Eye (tissue), 1 donor: ENCODE results near the gene RXRA.
"Not testable (repeated sequence)": the region's sequence is repeated elsewhere in the genome, so short reads cannot be mapped to it uniquely, and the experiment has no call there.

Source experiments
- DNase-seq: peaks from one replicate; pipeline ENCODE4 v3.0.0-alpha.2; 2015

The RXRA gene

DNA sequence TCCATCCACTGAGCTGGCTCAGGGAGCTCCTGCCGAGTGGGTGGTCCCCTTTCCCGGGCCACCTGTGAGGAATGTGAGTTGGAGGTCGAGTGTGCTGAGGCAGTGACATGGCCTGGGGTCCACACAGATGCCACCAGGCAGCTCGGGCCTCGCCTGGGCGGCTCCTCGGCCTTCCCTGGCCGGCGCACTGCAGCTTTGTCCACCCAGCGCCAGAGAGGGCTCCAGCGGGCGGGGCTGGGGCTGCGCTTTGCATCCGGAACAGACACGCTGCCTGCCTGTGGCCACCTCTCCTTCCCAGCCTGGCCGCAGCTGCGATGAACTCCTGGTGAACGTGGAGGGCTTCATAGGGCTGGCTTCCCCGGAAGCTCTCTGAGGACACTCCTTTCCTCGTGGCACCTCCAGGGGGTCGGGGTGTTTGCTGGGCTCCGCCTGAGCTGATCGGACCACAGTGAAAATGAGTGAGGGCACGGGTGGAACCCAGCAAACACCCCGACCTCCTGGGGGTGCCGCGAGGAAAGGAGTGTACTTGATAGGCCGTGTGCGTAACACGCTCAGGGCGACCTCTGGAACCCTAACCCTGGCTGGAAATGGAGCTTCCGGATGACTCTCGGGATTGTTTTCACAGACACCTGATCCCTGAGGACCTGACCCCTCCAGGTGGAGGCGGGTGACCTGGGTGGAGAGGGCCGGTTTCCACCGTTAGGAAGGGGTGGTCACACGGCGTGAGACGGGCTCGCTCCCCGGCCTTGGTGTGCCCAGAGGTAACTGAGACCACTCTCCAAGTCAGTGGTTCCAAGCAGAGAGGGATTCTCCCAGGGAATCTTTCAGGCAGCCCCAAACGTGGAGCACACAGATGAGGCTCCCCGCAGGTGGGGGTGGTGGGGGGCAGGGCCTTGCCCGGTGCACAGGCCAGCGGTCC is 31.8 kb upstream of the RXRA start:
- peak; percentile 68 for DNase-seq

GRCh38 chr9:134295101-134295745 is 31.0 kb upstream of the RXRA start:
- no peak for DNase-seq

DNA sequence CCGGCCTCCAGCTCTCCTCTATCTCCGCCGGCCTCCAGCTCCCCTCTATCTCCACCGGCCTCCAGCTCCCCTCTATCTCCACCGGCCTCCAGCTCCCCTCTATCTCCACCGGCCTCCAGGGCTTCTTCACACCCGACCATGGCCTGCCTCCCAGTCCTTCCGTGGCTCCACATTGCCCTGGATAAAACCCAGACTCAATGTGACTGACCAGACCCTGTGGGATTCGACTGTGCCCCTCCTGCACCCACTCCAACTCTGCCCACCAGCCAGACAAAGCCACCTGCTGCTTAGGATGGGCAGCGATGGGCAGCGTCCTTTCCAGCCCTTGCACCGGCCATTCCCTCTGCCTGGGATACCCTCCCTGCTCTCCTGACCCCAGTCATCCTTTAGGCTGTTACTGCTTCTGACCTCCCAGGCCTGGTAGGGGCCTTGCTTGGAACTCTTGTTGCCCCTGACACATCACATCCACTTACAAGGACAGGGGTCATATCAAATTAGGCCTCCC is 30.5 kb upstream of the RXRA start:
- no peak for DNase-seq

DNA sequence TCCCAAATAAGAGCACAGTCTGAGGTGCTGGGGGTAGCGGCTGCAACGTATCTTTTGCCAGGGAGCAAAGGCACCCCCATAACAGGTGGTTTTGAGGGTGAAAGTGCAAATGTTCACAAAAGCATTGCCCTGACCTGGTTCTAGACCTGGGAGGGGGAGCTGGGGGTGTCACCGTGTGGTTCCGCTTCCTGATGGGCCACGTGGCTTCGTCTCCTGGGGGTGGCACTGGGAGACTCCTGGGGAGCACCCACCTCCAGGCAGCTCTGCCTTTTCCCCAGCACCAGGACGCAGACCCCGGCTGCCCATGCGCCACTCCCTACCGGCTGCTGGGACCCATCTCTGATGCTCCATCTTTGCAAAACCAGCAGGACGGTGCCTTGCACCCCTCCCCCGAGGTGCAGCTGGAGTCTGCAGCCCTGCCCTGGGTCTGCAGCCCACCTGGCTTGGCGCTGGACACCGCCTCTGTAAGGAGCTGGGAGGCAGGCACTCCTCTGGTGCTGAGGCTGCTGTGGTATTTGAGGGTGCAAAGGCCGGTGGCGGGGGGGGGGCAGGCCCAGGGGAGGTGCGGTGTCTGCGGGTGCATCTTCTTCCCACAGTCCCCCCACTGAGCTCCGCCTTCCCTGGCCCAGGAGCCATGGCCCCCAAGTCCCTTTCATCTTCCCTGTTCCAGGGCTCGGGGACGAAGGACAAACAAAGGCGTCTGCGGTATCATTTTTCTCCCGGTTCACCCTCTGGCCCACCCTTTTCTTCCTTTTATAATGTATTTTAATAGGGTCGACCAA is 29.8 kb upstream of the RXRA start:
- no peak for DNase-seq

GRCh38 chr9:134297083-134297410 is 29.2 kb upstream of the RXRA start:
- no peak for DNase-seq

GRCh38 chr9:134297576-134297975 is 28.7 kb upstream of the RXRA start:
- DNase-seq: no peak

GRCh38 chr9:134298000-134298399 is 28.3 kb upstream of the RXRA start:
- DNase-seq: no peak

DNA sequence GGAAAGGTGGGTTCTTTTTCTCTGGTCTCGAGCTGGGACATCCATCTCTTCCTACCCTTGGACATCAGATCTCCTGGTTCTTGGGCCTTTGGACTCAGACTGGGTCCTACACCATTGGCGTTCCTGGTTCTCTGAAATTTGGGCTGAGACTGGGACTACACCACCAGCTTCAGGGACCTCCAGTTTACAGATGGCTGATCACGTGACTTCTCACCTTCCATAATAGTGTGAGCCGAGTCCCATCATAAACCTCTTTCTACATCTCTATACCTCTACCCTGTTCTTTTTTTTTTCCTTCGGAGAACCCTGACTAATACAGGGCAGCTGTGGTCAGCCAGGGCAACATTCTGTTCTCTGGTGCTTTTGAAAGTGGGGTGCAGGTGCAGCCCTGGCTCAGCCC is 27.2 kb upstream of the RXRA start:
- no peak for DNase-seq

GRCh38 chr9:134299883-134300282 is 26.4 kb upstream of the RXRA start:
- DNase-seq: no peak

- no peak for DNase-seq
Observed at GRCh38 chr9:134301387-134302129, 24.7 kb upstream of the RXRA start.

DNA sequence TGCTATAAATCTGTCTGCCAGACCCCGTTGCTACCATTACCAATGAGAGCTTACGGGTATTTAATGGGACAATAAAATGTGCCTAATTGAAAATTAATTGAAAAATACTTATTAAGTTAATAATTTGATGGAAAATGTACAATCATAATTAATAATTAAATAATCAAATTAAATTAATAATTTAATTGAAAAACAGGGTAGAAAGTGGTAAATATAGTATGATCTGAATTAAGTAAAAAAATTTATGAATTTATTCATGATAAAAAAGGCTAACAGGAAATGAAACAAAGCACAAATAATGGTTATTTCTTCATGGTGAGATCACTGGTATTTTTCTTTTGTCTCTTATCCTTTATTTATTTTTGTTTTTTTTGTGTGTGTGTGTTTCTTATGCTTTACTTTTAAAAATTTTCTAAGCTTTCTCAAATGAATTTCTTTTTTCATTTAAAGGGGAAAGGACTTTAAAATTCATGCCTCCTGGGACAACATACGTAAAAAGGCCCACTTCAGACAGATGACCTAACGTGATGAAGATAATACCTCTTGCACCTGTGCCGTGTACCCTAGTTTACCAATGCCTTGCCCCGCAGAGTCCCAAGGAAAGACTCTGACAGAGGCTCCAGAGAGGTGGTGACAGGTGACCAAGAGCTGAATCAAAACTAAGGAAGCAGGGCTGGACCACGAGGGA is 24.0 kb upstream of the RXRA start:
- no peak for DNase-seq

DNA sequence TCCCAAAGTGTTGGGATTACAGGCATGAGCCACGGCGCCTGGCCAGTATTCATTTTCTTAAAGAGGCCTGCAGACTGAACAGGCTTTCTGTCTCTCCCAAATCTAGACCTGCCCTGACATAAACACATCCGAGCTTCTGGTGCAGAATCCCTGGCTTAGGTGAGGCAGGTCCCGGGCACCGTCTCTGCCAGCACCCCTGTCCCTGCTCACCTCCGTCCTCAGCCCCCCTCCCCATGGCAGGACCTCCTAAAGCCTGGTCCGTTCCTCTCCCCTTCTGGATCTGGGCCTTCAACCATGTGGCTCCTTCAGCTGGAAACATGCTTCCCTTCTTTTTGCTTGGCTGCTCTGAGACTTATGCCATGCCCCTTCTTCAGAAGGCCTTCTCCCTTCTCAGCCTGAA is 22.7 kb upstream of the RXRA start:
- DNase-seq: no peak

- no peak for DNase-seq
Observed at GRCh38 chr9:134304261-134304660, 22.0 kb upstream of the RXRA start.

DNA sequence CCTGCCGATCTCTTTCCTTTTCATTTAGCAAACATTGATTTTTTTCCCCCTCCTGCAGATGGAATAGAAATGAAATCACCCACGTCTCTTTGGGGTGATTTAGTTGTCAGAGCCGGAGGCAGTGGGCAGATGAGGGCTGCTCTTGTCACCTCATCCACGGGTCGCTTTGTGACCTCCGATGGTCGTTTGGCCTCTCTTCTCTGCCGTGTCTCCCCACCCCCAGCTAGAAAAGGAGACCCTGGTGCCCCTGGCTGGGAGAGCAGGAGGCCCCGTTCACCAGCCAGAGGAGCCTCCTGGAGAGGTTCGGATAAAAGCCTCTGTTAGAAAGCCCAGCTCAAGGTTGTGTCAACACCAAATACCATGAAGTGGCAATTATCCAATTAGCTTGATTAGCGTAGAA is 21.6 kb upstream of the RXRA start:
- DNase-seq: no peak

- no peak for DNase-seq
Observed at GRCh38 chr9:134305533-134305932, 20.7 kb upstream of the RXRA start.

DNA sequence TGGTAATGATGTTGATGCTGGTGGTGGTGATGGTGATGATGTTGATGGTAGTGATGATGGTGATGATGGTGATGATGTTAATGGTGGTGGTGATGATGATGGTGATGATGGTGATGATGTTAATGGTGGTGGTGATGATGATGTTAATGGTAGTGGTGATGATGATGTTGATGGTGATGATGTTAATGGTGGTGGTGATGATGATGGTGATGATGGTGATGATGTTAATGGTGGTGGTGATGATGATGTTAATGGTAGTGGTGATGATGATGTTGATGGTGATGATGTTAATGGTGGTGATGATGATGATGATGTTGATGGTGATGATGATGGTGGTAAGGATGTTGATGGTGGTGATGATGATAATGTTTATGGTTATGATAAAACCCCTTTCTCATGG is 20.2 kb upstream of the RXRA start:
- DNase-seq: not testable (repeated sequence)

GRCh38 chr9:134306636-134307600 is 19.3 kb upstream of the RXRA start:
- no peak for DNase-seq

- no peak for DNase-seq
Observed at GRCh38 chr9:134307674-134308638, 18.3 kb upstream of the RXRA start.

GRCh38 chr9:134308639-134309220 is 17.5 kb upstream of the RXRA start:
- not testable (repeated sequence) for DNase-seq
